Stimulated activated CD8-positive, alpha-beta memory T cell treated with anti-CD3 and anti-CD28 coated beads, Interleukin-4, amount 100 ng/mL, for 4 hours (primary cell): ENCODE measurements around the gene MATN1.

Experiments
- DNase-seq, 2 donors: peaks; one replicate each; pipeline ENCODE4 v3.0.0-alpha.2; 2020; ENCODE audit warnings: low read depth in 2 of 2, low spot score in 1 of 2

MATN1 gene

DNA sequence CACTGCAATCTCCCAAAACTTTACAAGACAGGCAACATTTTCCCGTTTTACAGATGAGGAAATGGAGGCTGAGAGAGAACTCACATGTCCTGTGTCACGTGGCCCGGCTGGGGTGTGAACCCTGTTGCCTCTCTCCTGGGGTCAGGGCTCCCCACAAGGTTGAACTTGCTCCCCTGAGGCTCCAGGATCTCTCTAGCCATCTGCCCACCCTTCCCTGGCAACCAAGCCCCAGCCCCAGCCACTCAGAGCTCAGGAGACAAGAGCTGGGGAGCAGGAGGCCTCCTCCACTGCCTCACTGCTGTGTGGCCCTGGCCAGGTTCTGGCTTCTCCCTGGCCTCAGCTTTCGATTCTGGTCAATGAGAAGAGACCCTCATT, 22.4 kb upstream of the MATN1 start:
- DNase-seq = no peak

DNA sequence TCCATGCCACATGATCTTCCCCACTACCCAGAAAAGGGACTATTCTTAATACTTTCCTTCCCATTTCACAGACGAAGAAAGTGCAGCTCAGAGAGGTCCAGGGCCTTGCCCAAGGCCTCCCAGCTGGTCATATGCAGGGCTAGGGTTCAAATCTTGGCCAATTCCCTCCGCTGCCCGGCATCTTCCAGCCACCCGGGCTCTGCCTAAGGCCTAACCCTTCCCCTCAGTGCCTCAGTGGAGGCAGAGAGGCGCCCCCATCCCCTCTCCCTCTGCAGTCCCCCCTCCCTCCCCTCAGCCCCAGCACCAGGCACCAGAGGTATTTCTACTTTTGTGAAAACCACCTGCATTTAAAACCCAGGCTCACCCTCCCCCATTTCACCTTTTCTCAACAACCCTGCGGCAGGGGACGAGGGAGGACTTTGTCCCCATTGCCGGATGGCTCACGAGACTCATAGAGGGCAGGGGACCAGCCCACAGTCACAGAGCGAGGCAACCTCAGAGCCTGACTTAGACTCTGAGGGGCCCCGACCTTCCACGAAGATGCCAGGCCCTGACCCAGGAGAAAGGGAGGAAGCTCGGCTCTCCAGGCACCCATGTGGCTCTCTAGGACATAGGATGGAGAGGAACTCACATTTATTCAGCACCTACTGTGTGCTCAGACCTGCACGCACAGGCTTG, 21.9 kb upstream of the MATN1 start:
- DNase-seq = no peak

DNA sequence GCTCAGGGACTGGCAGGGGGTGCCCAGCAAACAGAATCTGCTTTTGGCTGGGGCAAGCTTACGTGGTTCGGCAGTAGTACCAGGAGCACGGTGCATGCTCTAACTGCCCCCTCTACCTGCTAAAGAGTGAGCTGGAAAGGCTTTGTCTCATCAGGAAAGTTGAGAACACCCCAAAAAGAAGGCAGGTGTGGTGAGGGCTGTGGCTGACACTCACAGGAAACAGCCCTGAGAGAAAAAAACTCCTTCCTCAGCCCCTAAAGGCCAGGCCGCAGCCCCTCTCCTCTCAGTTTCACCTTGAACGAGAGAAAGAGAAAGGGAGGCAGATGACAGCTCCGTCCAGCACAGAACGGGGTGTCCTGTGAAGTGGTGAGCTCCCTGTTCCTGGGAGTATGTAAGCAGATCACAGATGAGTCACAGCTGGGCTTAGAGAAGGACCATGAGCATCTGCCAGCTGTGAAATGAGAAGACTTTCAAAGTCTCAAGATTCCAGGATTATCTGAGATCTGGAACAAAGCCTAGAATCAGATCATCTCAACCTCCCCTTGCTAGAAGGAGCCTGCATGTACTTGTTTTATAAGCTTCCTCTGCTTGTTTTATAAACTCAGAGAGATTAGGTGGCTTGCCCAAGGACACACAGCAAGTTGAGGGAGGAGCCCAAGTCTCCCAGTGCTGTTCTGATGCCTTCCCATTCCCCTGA, 20.8 kb upstream of the MATN1 start:
- no peak for DNase-seq

DNA sequence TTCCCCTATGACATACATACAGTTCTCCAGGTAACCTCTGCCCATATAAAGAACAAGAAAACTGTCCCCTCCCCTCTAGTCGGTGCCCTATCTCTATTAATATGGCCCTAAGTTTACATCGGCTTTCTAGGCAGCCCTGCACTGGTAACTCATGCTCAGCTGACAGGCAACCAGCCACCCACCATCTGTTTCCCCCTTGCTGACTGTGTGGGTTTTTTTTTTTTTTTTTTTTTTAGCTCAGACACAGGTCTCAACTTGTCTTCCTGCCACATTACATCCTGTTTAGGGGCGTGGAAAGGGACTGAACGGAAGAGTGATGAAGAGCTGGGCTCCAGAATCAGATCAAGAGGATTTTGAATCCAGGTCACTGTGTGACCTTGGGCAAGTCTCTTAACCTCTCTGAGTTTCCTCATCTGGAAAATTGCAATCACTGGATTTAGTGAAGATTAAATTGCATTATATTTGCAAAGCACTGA, 20.2 kb upstream of the MATN1 start:
- peak; percentile 42 to 64 for DNase-seq

DNA sequence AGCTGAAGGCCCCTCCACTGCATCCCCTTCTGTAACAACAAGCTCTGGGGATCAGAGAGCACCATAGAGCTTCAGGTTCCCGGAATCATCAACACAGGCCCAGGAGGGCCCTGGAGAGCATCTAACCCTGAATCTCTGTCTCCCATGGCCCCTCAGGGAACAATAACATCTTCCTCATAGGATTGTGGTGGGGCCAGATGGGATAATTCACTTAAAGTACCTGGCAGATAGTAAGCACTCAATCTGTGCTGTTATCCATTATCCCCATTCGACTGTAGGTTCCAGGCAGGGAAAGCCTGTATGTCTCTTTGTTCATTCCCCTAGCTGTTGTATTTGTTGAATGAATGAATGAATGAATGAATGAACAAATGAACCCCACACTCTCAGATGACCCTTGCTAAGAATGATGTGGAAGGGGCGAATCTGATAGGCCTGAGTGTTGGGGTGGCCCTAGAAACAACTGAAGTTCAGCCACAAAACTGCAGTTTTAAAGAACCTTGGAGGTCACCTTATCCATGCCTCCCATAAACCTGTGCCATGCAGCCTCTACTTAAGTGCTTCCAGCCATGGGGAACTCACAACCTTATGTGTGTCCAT, 19.7 kb upstream of the MATN1 start:
- DNase-seq = no peak

DNA sequence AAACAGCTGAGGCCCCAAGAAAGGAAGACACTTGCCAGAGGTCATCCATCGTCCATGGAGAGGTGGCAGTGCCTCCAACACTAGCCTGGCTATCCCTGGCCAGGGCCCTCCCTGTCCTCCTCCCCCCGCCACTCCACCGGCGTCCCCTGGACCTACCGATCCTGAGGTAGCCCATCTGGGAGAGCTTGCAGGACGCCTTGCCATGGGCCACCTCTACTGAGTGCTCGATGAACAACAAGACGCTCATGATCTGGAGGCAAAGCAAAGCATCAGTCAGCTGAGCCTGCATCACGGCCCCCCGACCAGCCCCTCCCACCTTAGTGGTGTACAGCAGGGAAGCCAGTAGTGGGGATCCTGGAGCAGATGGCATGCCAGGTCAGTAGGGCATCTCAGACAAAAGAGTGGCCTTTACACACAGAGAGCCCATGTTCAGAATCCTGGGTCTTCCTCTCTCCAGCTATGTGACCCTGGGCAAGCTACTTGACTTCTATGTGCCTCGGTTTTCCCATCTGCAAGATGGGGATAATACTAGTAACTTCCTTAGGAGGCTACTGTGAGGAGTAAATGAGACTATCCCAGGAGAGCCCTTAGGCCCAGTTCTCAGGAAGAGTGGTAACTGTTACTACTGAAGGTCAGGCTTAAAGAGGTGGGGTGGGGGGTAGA, 19.0 kb upstream of the MATN1 start:
- DNase-seq = no peak

DNA sequence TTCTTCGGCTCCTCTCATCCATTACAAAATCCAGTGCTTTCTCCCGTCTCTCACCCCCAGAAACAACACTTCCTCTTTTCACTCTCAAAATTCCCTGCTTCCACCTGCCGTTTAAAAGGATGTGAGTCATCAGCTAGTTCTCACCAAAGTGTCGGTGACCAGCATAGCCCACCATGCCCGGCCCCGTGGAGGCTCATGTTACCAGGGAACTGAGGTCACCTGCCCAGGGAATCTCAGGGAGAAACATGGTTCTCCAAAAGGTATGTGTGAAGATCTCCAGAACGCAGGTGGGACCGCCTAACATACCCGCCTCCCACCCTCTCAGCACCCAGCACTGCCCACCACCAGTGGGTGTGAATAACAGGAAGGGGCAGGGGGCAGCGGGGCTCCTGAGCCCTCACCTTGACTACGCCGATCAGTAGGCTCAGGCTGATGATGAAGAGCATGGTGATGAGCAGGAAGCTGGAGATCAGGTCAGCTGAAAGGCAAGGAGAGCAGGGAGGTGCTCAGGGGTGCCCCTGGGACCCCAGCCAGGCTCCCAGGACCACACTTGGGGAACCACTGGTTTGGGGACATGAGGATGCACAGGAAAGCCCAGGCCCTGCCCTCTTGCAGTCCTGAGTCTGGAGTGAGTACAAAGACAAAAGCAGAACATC, 18.0 kb upstream of the MATN1 start:
- DNase-seq = no peak

DNA sequence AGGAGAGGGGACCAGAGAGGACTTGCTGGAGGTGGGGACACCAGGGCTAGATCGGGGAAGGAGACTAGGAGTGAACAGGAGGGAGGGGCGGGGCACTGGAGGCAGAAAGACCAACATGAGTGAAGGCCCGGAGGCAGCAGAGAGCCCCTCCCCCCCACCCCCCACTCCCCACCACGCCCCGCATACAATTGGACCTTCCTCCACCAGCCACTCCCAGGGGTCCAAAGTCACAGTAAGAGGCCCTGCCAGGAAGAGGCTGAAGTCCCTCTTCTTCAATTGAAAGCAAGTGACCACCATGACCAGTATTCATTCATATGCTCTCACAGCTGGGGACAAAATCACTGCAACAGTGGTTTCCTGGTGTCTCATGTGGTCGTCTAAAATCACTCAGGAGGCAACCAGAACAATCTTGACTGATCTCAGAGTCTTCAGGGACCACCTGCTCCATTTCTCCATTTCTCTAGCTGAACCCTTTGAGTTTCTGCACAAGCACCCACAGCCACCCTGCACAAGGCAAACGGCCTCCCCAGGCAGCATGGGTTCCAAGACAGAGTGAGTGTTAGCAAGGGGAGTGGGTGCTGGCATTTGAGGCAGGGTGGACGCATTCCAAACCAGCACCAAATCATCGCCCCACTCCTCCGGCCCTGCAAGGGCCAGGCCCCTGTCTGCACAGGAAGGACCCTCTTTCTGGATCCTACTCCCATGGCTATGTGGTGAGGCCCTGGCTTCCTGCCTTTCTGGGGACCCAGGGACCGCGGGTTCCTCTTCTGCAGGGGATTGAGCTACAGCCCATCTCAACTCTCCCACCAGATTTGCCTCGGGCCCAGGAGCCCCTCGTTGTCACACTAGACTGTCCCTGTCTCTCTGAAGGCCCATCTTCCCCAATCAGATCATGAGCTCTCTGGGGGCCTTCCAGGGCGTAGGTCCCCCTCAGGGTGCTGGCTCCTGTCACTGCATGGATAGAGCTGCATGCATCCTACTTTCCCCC, 17.2 kb upstream of the MATN1 start:
- DNase-seq = no peak

DNA sequence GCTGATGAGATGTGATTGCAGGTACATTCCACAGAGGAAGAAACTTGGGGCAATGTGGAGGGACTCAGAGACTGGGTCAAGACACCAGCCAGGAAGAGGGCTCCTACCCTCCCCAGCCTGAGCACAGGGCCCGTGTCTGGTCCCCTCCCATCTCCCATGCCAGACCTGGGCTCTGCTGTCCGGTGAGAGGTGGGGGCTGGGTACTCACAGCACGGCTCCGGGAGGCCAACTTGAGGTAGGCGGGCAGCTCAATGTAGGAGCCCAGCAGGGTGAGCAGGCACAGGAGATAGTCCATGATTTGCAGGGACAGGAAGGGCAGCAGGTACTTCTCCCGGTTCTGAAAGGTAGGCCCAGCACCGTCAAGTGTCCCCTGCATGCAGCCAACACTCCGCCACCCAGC, 16.2 kb upstream of the MATN1 start:
- DNase-seq = no peak

DNA sequence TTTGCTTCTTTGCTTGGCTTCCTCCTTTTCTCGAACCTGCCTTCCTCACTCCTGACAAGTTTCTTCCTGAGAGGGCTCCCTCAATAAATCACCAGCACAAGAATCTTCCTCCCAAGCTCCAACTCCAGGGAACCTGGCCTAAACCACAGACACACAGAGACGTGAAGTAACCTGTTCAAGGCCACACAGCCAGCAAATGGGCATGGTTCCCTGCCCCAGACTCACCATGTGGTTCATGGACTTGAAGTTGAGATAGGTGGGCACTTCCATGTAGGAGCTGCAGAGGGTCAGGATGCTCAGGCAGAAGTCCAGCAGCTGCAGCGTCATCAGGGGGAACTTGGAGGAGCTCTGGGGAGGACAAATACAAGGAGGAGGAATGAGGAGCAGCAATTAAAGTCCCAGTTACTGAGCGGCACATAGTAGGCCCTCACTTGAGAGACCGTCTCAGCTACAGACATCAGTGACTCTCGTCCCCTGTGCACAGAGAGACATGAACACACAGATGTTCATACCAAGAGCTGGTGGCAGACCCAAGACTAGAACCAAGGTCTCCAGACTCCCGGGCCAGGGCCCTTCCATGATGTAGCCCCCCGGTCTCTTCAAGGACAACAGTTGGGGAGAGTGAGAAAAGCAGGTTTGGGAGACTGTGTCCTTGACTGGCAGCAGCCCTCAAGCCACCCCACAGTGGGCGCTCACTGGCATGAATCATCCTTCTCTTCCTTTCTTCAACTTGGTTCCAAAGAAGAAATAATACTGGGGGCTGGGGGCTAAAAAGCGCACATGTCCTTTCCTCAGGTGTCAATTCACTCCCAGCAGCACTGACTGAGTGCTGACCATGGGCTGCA, 15.6 kb upstream of the MATN1 start:
- DNase-seq = no peak

DNA sequence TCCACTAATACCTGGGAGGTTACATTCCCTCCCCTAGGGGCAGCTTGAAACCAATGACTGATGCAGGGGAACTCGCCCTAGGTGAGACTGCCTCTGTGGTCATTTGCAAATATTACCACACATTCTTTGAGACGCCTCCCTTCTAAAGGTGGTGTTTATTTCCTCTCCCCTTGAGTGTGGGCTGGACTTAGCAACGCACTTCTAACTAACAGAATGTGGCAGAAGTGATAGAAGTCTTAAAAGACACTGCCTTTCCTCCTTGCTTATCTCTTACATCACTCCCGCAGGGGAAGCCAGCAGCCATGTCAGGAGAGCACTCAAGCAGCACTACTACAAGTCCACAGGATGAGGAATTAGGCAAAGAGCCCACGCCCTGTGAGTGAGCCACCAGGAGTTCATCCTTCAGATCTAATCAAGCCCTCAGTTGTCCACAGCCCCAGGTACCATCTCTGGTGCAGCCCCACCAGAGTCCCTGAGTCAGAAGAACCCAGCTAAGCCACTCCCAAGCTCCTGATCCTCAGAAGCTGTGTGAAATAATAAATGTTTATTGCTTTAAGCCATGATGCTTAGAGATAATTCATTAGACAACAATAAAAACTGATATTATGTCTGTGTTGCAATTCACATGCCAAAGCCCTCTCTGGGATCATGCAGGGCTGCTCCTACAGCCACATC, 14.8 kb upstream of the MATN1 start:
- no peak for DNase-seq

DNA sequence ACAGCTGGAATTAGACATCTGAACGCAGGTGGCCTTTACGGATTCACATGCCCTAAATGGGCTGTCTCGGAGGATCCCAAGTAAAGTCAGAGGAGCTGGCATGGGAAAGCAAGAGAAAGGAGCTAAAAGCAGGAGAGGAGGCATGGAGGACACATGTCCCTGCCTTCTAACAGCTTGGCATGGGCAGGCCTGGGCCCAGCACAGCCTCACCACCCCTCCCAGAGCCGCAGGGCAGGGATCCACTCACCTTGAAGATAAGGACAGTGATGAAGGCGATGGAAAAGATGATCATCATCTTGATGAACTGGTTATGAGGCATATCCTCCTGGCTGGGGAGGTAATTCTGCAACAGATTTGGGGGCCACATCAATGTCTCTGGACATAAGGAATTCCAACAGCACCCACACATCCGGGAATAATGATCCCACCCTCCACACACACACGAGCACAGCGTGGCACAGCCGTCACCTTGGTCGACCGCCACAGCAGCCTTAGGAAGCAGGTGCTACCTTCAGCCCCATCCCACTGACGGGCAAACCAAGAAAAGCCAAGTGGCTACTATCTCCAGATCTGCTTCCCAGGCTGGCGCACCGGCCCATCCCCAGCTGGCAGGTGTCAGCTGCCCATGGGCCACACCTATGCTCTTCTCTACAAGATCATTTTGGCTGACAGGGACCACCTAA, 14.1 kb upstream of the MATN1 start:
- DNase-seq = no peak

DNA sequence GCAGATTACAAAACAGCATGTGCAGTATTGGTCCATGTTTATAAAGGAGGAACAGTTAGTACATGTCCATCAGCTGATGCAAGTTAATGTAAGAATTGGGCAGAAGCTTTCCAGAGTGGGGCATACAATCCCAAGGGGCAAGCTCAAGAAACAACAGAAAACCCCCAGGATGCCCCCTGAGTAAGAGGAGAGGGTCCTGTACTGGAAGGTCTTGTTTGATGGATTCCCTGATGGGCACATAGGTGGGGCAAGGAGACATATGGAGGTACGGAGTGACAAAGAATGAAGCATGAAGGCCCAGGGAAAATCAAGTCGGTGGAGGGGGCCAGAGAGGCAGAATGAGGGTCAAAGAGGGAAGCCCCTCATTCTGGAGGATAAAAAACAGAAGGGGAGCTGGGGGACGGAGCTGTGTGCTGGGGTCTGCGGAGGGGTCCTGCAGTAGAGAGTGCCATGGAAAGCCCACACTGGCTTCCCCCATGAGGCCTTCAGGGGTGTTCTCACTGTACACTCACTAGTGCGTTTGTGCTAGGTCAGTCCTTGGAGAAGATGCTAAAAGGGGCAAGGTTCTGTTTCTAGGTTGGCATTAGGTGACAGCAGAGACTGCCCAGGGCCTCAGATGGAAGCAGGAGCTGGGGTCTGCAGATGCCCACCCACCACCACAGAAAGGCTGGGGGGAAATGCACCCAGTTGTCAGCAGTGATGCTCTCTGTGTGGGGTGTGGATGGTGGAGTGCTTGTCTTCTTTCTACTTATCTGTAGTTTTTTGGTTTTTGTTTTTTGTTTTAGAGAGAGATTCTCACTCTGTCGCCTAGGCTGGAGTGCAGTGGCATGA, 12.5 kb upstream of the MATN1 start:
- DNase-seq = no peak

DNA sequence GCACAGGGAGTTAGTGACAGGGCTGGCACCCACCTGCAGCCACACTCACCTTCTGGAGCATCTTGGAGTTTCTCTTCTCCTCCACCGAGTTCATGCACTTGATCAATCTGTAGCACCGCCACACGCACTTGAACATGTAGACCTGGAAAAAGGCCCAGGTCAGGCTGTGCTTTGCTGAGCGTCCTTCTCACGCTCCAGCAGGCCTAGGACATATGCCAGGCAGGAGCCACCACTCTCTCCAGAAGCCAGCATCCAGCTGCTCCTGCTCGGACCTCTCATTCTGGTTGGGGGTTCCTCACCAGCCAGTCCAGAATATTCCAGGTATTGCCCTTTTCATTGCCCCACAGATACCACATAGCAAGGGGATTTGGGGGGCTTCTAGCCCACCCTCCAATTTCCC, 11.7 kb upstream of the MATN1 start:
- no peak for DNase-seq

DNA sequence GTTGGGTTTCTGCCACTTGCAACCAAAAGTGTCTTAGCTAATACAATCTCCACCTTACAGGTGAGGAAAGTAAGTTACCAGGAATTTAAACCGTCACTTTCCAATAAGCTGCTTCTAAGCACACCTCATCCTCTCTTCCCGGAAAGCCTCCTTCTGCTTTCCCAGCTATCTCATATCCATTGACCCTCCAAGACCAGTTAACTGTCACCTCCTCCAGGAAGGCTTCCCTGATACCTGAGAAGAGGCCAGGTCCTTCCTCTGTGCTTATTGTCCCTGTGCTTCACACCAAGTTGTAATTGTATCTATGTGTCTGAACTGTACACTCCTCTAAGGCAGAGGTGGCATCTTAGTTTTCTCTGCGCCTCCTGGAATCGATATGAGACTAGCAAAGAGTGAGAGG, 11.2 kb upstream of the MATN1 start:
- DNase-seq = no peak

DNA sequence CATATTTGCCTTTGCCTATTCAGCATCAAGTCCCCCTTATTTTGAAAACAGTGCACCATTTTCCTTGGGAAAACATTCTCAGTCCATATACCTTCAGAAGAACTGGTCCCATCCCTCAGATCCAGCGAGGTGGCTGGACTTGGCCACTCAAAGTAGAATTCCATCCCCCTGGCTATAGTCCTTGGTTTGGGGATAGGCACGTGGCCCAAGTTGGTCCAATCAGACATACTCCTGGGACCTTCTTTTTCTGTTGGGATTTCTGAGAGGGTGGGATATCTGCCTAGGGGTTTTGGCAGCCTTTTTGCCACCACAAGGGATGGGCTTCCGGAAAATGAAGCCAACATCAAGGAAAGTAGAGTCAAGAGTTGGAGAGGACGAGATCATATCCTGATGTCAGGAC, 10.7 kb upstream of the MATN1 start:
- no peak for DNase-seq

DNA sequence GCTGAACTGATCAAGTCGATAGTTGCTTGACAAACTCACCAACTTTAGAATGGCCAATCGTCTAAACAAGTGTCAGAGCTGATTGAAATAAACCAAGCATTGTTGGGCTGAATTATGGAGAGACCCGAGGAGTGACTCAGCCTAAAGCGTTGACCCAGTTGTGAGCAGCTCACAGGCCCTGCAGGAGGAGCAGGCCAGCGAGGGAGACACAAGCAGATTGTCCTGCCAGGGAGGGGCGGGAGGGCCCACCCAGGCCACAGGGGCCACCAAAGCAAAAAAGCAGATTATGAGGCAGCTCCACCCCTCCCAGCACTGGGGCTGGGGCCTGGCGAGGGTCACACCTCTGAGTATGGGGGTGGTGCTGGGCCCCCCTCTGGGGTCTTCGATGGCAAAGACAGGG, 10.1 kb upstream of the MATN1 start:
- no peak for DNase-seq
